ENCODE results near the gene OSBPL10.

Gene OSBPL10

GRCh38 chr3:31918179-31919150, 62.6 kb downstream of the OSBPL10 start:
- no peak for DNase-seq

- no peak for DNase-seq
These were observed 63.6 kb downstream of the OSBPL10 start for GRCh38 chr3:31917303-31918005.

GRCh38 chr3:31911643-31912042, 69.4 kb downstream of the OSBPL10 start:
- no peak for DNase-seq

GRCh38 chr3:31911124-31911523, 69.9 kb downstream of the OSBPL10 start:
- DNase-seq, result no peak

GRCh38 chr3:31909455-31909854, 71.6 kb downstream of the OSBPL10 start:
- no peak for DNase-seq

- peak in 1 of 2 experiments; percentile 20 for DNase-seq
These were observed 72.5 kb downstream of the OSBPL10 start for GRCh38 chr3:31908391-31909097.

GRCh38 chr3:31906182-31906581, 74.9 kb downstream of the OSBPL10 start:
- no peak for DNase-seq

GRCh38 chr3:31903686-31904431, 77.2 kb downstream of the OSBPL10 start:
- DNase-seq, result no peak

GRCh38 chr3:31900583-31900982, 80.5 kb downstream of the OSBPL10 start:
- DNase-seq, result no peak

- DNase-seq, result no peak
These were observed 84.2 kb downstream of the OSBPL10 start for GRCh38 chr3:31896648-31897433.

GRCh38 chr3:31896026-31896425, 85.0 kb downstream of the OSBPL10 start:
- DNase-seq, result no peak

GRCh38 chr3:31895471-31895870, 85.6 kb downstream of the OSBPL10 start:
- DNase-seq, result no peak

GRCh38 chr3:31892916-31893573, 88.0 kb downstream of the OSBPL10 start:
- DNase-seq, result no peak

- DNase-seq, result no peak
These were observed 88.6 kb downstream of the OSBPL10 start for GRCh38 chr3:31892500-31892899.

GRCh38 chr3:31891876-31892455, 89.1 kb downstream of the OSBPL10 start:
- no peak for DNase-seq

- no peak for DNase-seq
These were observed 90.2 kb downstream of the OSBPL10 start for GRCh38 chr3:31890742-31891469.

GRCh38 chr3:31890007-31890406, 91.1 kb downstream of the OSBPL10 start:
- DNase-seq, result no peak

- no peak for DNase-seq
These were observed 95.8 kb downstream of the OSBPL10 start for GRCh38 chr3:31885235-31885634.

GRCh38 chr3:31884251-31884650, 96.8 kb downstream of the OSBPL10 start:
- DNase-seq, result no peak

GRCh38 chr3:31882895-31883294, 98.2 kb downstream of the OSBPL10 start:
- DNase-seq, result no peak

Data from SW 1271 (cell line).